Skeletal muscle cell (primary cell): ENCODE results near the gene MPIG6B.

ENCODE experiments used
- DNase-seq: peaks from one replicate; pipeline ENCODE4 v3.0.0-alpha.2; 2010; ENCODE audit warnings: low read depth
- H3K4me3 ChIP-seq: 2 replicates; pipeline ENCODE4 v1.5.1; 2011; ENCODE audit warnings: low read depth, mild to moderate bottlenecking, control low read depth, low read length, moderate library complexity

The MPIG6B gene

GRCh38 chr6:31734821-31735406, 11.7 kb downstream of the MPIG6B start:
- peak; percentile 29 for DNase-seq
- peak overlapping the region; percentile 99 for H3K4me3 ChIP-seq

GRCh38 chr6:31736021-31736767, 13.0 kb downstream of the MPIG6B start, which contains the start of gene CLIC1:
TSS of gene CLIC1 (minus strand) at chr6:31736530. CDS start at chr6:31736300, 230 bp downstream.
- H3K4me3 ChIP-seq = peak within 1 kb of the TSS; percentile 99
- DNase-seq = peak; percentile 30

DNA sequence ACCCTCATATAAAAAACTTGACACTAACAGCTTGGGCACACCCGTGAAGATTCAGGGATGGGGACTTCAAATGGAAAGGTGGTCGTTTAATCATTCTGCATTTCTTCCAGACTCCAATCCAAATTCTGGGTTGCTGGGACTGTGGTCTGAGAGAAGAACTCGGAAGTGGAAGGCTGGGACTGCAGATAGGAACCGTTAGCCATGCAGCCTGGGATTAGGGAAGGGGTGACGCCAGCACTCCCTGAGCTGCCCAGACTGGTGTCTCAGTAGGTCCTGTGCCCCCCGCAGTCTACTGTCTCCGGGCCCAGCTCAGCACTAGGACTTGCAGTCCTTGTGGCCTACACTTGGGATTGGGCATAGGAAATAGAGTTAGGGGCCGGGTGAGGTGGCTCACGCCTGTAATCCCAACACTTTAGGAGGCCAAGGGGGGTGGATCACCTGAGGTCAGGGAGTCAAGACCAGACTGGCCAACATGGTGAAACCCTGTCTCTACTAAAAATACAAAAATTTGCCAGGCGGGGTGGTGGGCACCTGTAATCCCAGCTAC, 13.7 kb downstream of the MPIG6B start:
- DNase-seq = no peak
- H3K4me3 ChIP-seq = peak overlapping the region; percentile 99

- H3K4me3 ChIP-seq = peak overlapping the region; percentile 26
- no peak for DNase-seq
These were observed 14.3 kb downstream of the MPIG6B start for GRCh38 chr6:31737315-31737990.

- peak overlapping the region; percentile 26 for H3K4me3 ChIP-seq
- peak; percentile 62 for DNase-seq
These were observed 15.1 kb downstream of the MPIG6B start for GRCh38 chr6:31737991-31738979.

GRCh38 chr6:31739639-31740396, 16.6 kb downstream of the MPIG6B start, which contains the start of gene MSH5:
TSS of gene MSH5 (plus strand) at chr6:31740005. CDS start at chr6:31740467, 462 bp downstream.
- peak; percentile 97 for DNase-seq
- H3K4me3 ChIP-seq = peak within 1 kb of the TSS; percentile 87

DNA sequence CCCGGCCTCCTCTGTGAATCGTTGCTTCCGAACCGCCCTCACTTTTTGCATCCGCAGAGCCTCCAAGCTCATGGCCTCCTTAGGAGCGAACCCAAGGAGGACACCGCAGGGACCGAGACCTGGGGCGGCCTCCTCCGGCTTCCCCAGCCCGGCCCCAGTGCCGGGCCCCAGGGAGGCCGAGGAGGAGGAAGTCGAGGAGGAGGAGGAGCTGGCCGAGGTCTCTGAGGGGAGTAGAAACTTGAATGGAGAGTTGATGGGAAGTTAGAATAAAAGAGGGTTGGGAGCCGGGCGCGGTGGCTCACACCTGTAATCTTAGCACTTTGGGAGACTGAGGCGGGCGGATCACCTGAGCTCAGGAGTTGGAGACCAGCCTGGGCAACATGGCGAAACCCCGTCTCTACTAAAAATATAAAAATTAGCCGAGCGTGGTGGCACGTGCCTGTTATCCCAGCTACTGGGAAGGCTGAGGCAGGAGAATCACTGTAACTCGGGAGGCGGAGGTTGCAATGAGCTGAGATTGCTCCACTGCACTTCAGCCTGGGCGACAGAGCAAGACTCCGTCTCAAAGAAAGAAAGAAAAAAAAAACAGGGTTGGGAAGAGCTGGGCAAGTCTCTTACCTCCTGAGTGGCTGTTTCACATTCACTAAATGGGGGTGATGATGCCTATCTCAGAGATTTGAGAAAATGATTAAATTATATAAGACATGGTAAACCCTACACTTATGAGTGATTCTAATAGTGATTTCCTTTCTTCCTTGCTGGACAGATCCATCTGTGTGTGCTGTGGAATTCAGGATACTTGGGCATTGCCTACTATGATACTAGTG, 17.4 kb downstream of the MPIG6B start:
- DNase-seq = no peak
- H3K4me3 ChIP-seq = peak overlapping the region; percentile 87

- H3K4me3 ChIP-seq = no peak overlapping the region
- DNase-seq = no peak
These were observed 18.6 kb downstream of the MPIG6B start for GRCh38 chr6:31741815-31742214.

DNA sequence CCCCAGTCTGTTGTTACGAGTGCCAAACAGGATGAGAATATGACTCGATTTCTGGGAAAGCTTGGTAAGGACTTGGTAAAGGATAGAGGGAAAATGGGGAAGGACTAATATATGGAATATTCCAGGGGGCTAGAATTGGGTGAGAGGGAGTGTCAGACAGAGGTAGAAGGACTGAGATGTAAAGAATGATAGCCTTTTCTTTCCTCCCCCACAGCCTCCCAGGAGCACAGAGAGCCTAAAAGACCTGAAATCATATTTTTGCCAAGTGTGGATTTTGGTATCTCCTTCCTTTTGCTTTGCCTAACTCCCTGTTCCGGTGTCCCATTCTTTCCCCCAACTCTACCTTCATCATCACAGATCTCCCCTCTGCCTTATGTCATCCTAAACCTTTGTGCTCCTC, 19.7 kb downstream of the MPIG6B start:
- no peak overlapping the region for H3K4me3 ChIP-seq
- DNase-seq = no peak

DNA sequence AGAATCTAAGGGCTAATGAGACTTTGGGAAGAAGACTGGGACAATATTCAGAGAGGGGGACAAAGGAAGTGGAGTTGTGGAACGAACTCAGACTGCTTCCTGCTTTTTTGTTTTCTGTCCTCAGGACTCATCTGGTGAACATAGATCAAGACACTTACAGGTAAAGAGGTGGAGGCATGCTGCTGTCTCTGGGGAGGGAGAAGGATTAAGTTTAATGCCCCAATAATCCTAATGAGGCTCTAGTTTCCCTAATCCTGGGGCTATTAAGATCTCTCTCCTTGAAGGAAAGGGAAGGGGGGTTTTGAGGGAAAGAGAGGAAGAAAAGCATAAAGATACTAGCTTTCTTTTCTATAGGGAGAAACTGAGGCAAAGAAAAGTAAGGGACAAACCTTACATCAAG, 21.2 kb downstream of the MPIG6B start:
- DNase-seq = no peak
- H3K4me3 ChIP-seq = no peak overlapping the region

DNA sequence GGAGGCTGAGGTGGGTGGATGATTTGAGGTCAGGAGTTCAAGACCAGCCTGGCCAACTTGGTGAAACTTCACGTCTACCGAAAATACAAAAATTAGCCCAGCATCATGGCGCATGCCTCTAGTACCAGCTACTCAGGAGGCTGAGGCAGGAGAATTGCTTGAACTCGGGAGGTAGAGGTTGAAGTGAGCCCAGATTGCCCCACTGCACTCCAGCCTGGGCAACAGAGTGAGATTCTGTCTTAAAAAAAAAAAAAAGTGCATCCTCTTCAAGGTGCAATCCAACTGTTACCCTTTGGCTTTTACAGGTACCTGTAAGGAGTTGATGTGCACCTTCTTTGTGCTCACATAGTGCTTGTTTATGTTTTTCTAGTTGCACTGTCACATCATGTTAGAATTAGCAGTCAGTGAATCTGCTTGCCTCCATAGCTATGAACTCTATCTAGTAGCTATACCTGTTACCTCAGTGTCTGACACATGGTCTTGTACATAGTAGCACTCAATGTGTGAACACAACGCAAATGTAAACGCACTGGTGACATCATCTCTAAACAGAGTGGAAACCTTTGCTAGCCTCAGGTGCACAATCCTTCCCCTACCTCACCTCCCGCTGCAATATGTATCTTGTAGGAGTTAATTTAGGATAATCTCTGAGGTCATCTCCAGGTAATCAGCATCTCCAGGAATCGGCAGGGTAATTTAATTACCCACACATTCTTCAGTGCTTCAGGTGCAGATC, 26.3 kb downstream of the MPIG6B start:
- no peak overlapping the region for H3K4me3 ChIP-seq
- DNase-seq = no peak

DNA sequence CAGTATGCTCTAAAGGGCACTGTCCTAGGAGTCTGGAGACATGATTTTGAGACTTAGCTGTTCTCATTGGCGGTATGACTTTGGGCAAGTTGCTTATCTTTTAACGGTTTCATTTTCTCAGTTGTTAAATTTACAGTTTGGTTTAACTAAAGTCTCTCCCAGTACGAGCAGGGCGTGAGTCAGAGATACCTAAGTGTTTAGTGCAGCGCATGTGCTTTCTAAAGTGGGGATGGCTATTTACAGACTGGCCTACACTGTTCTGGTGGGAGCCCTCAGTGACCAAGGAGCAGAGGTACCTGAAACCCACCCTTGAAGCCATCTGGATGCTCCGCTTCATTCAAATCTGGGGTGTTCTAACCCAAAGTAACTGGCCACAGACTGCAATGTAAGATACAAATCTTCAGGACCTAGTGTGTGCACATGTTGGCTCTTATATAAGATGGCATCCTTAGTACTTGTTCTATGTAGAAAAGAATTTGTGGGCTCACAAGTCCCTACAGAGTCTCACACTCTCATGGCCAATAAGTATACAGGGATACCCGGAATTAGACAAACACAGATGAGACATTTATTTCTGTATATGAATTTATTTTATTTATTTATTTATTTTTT, 27.3 kb downstream of the MPIG6B start:
- no peak for DNase-seq

DNA sequence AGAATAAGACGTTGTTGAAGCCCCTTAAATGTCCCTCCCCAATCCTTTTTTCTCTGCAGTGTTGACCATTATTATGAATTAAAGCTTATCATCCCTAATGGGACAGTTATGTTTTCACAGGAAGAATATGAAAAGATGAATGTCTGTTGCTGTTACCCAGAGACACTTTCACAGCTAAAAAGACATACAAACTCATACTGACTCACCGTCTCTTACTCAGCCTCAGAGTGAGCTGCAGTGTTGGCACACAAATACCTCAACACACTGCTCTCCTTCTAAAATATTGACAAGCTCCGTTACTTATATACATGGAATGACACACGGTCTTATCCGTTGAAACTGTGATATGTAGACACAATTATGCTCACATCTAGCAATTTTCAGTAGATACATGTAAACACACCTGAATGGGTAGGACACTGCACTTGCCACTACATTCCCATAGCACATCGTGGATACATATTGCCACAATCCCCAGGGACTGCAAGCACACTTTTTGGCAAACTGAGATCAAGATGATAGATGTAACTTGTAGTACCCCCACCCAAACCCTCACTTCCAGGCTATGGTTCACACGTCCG, 29.7 kb downstream of the MPIG6B start:
- H3K4me3 ChIP-seq = no peak overlapping the region
- DNase-seq = peak; percentile 52

More for the DNA sequence above, 27.3 kb downstream of the MPIG6B start:
- H3K4me3 ChIP-seq = no peak overlapping the region

- no peak overlapping the region for H3K4me3 ChIP-seq
- no peak for DNase-seq
These were observed 35.1 kb downstream of the MPIG6B start for GRCh38 chr6:31758281-31758680.

GRCh38 chr6:31760790-31761189, 37.6 kb downstream of the MPIG6B start:
- H3K4me3 ChIP-seq = no peak overlapping the region
- no peak for DNase-seq

- DNase-seq = no peak
- H3K4me3 ChIP-seq = no peak overlapping the region
These were observed 38.2 kb downstream of the MPIG6B start for GRCh38 chr6:31761343-31761742.
